Urinary bladder (tissue), 4 donors: ENCODE measurements around the gene PRSS35. TPM values are rescaled to one million over a fixed set of nuclear protein-coding genes. Genes with fewer than 3 reads are reported as not detected.
"Not testable (repeated sequence)": the region's sequence is repeated elsewhere in the genome, so short reads cannot be mapped to it uniquely, and the experiment has no call there.

Source experiments
- DNase-seq: peaks from one replicate; pipeline ENCODE4 v3.0.0-alpha.2; 2015; ENCODE audit errors: extremely low spot score
- H3K27ac ChIP-seq: one replicate; pipeline ENCODE4 v1.5.1; 2013; ENCODE audit warnings: low read depth, mild to moderate bottlenecking, moderate library complexity
- H3K36me3 ChIP-seq: one replicate; pipeline ENCODE4 v1.6.1; 2013; ENCODE audit warnings: mild to moderate bottlenecking, moderate library complexity; ENCODE audit not compliant: insufficient read depth
- H3K4me1 ChIP-seq: one replicate; pipeline ENCODE4 v1.6.1; 2013; ENCODE audit warnings: mild to moderate bottlenecking, moderate library complexity; ENCODE audit not compliant: insufficient read depth
- H3K4me3 ChIP-seq: one replicate; pipeline ENCODE4 v1.5.1; 2013; ENCODE audit warnings: low read depth, low read length
- WGBS: extraction: QIAGEN DNeasy Blood & Tissue Kit; methylation state at CpG from one replicate; pipeline ENCODE4 v1.1.7; 2013; 5-methylcytosine and 5-hydroxymethylcytosine counted together
- polyA plus RNA-seq: library from polyadenylated mRNA; stranded (reverse); fragments of 200-250 nt; gene quantifications from one replicate; pipeline ENCODE4 v1.2.3, GENCODE V29; 2013
- total RNA-seq: library from RNA; depleted of rRNA; stranded (reverse); fragments of >200 nt; gene quantifications from one replicate; pipeline ENCODE4 v1.2.3, GENCODE V29; 2014
- donor health status: healthy with polysubstance abuse.
- donor health status: healthy.

The PRSS35 gene
- total and polyA plus RNA-seq, 2 donors, result 1.3 to 47.9 TPM

DNA sequence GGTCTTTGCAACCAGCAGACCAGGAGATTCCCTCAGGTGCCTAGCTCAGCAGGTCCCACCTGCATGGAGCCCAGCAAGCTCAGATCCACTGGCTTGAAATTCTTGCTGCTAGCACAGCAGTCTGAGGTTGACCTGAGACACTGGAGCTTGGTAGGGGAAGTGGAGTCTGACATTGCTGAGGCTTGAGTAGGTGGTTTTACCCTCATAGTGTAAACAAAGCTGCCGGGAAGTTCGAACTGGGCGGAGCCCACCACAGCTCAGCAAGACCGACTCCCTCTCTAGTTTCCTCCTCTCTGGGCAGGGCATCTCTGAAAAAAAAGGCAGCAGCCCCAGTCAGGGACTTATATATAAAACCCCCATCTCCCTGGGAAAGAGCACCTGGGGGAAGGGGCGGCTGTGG, 34.3 kb downstream of the PRSS35 start:
- no peaks in the 10 kb centered on the region for H3K36me3 ChIP-seq
- H3K27ac ChIP-seq, result no peak overlapping the region
- 58% methylated on average over 5 of the region's 5 CpGs for WGBS
- H3K4me3 ChIP-seq, result no peak overlapping the region
- no peak for DNase-seq
- H3K4me1 ChIP-seq, result no peaks in the 10 kb centered on the region

- H3K36me3 ChIP-seq, H3K4me1 ChIP-seq, DNase-seq, H3K27ac ChIP-seq, H3K4me3 ChIP-seq: not testable (repeated sequence)
- 77% methylated on average over 5 of the region's 5 CpGs for WGBS
These were observed 38.1 kb downstream of the PRSS35 start for GRCh38 chr6:83550482-83550881.

DNA sequence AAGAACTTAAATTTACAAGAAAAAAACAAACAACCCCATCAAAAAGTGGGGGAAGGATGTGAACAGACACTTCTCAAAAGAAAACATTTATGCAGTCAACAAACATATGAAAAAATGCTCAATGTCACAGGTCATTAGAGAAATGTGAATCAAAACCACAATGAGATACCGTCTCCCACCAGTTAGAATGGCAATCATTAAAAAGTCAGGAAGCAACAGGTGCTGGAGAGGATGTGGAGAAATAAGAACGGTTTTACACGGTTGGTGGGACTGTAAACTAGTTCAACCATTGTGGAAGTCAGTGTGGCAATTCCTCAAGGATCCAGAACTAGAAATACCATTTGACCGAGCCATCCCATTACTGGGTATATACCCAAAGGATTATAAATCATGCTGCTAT, 39.4 kb downstream of the PRSS35 start:
- DNase-seq, H3K4me3 ChIP-seq, H3K4me1 ChIP-seq, H3K36me3 ChIP-seq, H3K27ac ChIP-seq: not testable (repeated sequence)
- WGBS, result 93% methylated on average over 4 of the region's 4 CpGs

DNA sequence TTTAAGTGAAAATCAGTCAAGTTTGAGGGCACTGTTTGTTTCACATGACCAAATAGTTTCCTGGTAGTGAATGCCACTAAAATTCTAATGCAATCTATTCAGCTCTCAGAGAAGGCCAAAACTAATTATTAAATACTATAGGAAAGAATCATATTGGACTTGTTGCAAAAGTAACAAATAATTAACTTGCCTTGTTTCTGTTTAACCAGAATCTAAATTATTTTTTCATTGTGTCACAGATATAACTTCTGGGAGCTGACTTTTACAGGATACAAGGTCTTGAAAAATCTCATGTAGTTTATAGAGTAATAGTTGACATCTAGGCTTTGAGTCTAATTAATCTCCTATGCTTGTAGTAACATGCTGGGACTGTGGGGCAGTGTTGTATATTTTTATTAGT, 44.5 kb downstream of the PRSS35 start:
- Histone ChIP-seq H3K27ac (no peak overlapping the region), H3K4me1 (no peaks in the 10 kb centered on the region), H3K4me3 (no peak overlapping the region), H3K36me3 (no peaks in the 10 kb centered on the region)
- DNase-seq, result no peak

- DNase-seq, result no peak
- H3K27ac ChIP-seq, result no peak overlapping the region
- H3K4me1 ChIP-seq, result no peaks in the 10 kb centered on the region
- WGBS, result 94% methylated on average over 1 of the region's 1 CpG
- H3K4me3 ChIP-seq, result no peak overlapping the region
- no peaks in the 10 kb centered on the region for H3K36me3 ChIP-seq
These were observed 46.6 kb downstream of the PRSS35 start for GRCh38 chr6:83558975-83559374.

DNA sequence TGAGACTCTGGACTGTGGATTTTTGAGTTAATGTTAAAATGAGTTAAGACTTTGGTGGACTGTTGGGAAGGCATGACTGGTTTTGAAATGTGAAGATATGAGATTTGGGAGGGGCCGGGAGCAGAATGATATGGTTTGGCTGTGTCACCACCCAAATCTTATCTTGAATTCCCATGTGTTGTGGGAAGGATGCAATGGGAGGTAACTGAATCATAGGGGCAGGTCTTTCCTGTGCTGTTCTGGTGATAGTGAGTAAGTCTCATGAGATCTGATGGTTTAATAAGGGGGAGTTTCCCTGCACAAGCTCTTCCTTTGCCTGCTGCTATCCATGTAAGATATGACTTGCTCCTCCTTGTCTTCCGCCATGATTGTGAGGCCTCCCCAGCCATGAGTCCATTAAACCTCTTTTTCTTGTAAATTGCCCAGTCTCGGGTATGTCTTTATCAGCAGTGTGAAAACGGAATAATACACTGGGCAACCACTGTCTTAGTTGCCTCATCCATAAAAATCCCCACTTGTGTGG, 59.4 kb downstream of the PRSS35 start:
- DNase-seq, H3K36me3 ChIP-seq, H3K4me1 ChIP-seq, H3K27ac ChIP-seq, H3K4me3 ChIP-seq: not testable (repeated sequence)
- 90% methylated on average over 4 of the region's 4 CpGs for WGBS

DNA sequence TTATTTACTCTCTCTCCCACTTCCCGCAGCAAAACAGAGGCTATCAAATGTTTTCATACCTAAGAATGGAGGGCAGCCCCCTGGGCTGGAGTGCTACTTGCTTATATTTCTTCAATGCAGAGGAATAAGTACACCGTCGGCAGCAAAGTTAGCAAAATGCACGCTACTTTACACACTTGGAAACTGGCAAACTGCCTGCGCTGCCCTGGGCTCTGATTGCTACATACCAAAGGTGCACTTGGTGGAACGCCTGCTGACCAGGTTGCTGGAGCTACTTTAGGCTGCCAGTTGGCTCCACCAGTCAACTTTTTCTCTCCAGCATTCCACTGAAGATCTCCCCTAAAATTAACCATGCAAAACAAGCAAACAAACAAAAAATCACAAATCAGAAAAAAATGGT, 62.4 kb downstream of the PRSS35 start:
- WGBS, result 81% methylated on average over 6 of the region's 6 CpGs
- Histone ChIP-seq H3K4me3 (no peak overlapping the region), H3K36me3 (no peaks in the 10 kb centered on the region), H3K27ac (no peak overlapping the region), H3K4me1 (no peaks in the 10 kb centered on the region)
- DNase-seq, result no peak

Other genes starting within 250 kb of the PRSS35 start
- gene ME1, start 81.5 kb upstream of the PRSS35 start, total RNA-seq, result 12.3 TPM
- 23.4 TPM for gene ME1, start 81.5 kb upstream of the PRSS35 start, polyA plus RNA-seq
- gene SNAP91, start 196.6 kb downstream of the PRSS35 start, total RNA-seq, result 5.2 TPM
- 2.4 TPM for gene SNAP91, start 196.6 kb downstream of the PRSS35 start, polyA plus RNA-seq